A549 (cell line): ENCODE measurements around the gene COMMD3. TPM values are rescaled to one million over a fixed set of nuclear protein-coding genes. Genes with fewer than 3 reads are reported as not detected.

Experiments
- ATAC-seq, 2 experiments: fragments of 200-7000 bp in 1 of 2; fragments of >200 bp in 1 of 2; cut with Nextera tagmentation in 1 of 2; cut with Tn5 transposase in 1 of 2; 3 replicates each; pipeline versions ENCODE4 v1.8.0 to v1.9.1; 2018 to 2020; ENCODE audit warnings: mild to moderate bottlenecking in 1 of 2, moderate library complexity in 1 of 2
- CTCF ChIA-PET: fragments of 300-600 bp; sonication (Branson Sonifier 250); formaldehyde crosslinking; extraction: SDS; loops from one replicate; lab custom pipeline; 2021; ENCODE audit warnings: antibody characterized with exemption, inconsistent platforms; lab: Yijun Ruan, JAX
- POLR2A ChIA-PET: fragments of 350-600 bp; formaldehyde crosslinking; extraction: SDS; loops from one replicate; lab custom pipeline; 2021; ENCODE audit warnings: antibody characterized with exemption, inconsistent platforms; lab: Yijun Ruan, JAX
- DNase-seq, 2 experiments: peaks; one replicate each; pipeline versions ENCODE4 v3.0.0 to v3.0.0-alpha.2; 2011 to 2016; ENCODE audit warnings: low read depth in 1 of 2, low spot score in 1 of 2
- FAIRE-seq: peaks from 2 replicates; lab custom pipeline; 2011; peaks lifted over from hg19 to GRCh38; lab: Jason Lieb, UNC
- H3K27ac ChIP-seq, 2 experiments: fragments of >200 bp; sonication (Bioruptor Twin); formaldehyde crosslinking; 3 replicates each; pipeline ENCODE4 v1.5.1; 2016 to 2017
- H3K4me1 ChIP-seq: fragments of >200 bp; sonication (Bioruptor Twin); formaldehyde crosslinking; 3 replicates; pipeline ENCODE4 v1.6.1; 2016
- H3K4me2 ChIP-seq: fragments of >200 bp; sonication (Bioruptor Twin); formaldehyde crosslinking; 3 replicates; pipeline ENCODE4 v1.6.1; 2016
- H3K4me3 ChIP-seq: fragments of >200 bp; sonication (Bioruptor Twin); formaldehyde crosslinking; 3 replicates; pipeline ENCODE4 v1.5.1; 2016
- H3K9me3 ChIP-seq: fragments of >200 bp; sonication (Bioruptor Twin); formaldehyde crosslinking; 3 replicates; pipeline ENCODE4 v1.6.1; 2016
- BHLHE40 ChIP-seq: IDR thresholded peaks from 2 replicates; pipeline ENCODE4 v1.6.1; 2012; ENCODE audit warnings: low read depth, low read length, inconsistent platforms
- CBX8 ChIP-seq: fragments of 200-600 bp; sonication (generic); IDR thresholded peaks from 2 replicates; pipeline ENCODE4 v1.6.1; 2016
- CHD2 ChIP-seq: fragments of 150-350 bp; IDR thresholded peaks from 2 replicates; pipeline ENCODE4 v1.6.1; 2014; ENCODE audit warnings: low read length; ENCODE audit not compliant: partially characterized antibody
- FOSL2 ChIP-seq, 2 experiments: fragments of 450-650 bp in 1 of 2; fragments of >200 bp in 1 of 2; sonication (Bioruptor Twin) in 1 of 2; formaldehyde crosslinking; IDR thresholded peaks; 2 replicates each; pipeline versions ENCODE4 v1.5.0 to v1.6.1; 2016 to 2020; ENCODE audit warnings: mild to moderate bottlenecking in 1 of 2, moderate library complexity in 1 of 2
- FOXS1 ChIP-seq: fragments of 250-450 bp; sonication (Bioruptor Pico); IDR thresholded peaks from 2 replicates; pipeline ENCODE4 v1.5.0; 2020; ENCODE audit warnings: mild to moderate bottlenecking, moderate library complexity
- GATA3 ChIP-seq: IDR thresholded peaks from 2 replicates; pipeline ENCODE4 v1.6.1; 2012; ENCODE audit warnings: borderline replicate concordance
- JUN ChIP-seq, 2 experiments: fragments of >200 bp; sonication (Bioruptor Twin); formaldehyde crosslinking; IDR thresholded peaks; 2 replicates in 1 of 2; 3 replicates in 1 of 2; pipeline ENCODE4 v1.6.1; 2016 to 2017
- KDM1A ChIP-seq: fragments of 200-600 bp; sonication (generic); IDR thresholded peaks from 2 replicates; pipeline ENCODE4 v1.6.1; 2016; ENCODE audit warnings: low read depth, mild to moderate bottlenecking
- MYC ChIP-seq: IDR thresholded peaks from 2 replicates; pipeline ENCODE4 v1.6.1; 2012; ENCODE audit warnings: mild to moderate bottlenecking, inconsistent platforms, low read length, improper control_type of control experiment, borderline replicate concordance
- NFE2L2 ChIP-seq: fragments of 150-350 bp; conservative IDR thresholded peaks from 2 replicates; pipeline ENCODE4 v1.6.1; 2014; ENCODE audit warnings: low read length
- NPAS2 ChIP-seq: fragments of 250-450 bp; sonication (Bioruptor Pico); IDR thresholded peaks from 2 replicates; pipeline ENCODE4 v1.8.0; 2022; ENCODE audit warnings: mild to moderate bottlenecking, moderate library complexity, borderline replicate concordance
- PHF8 ChIP-seq: fragments of 200-600 bp; sonication (generic); IDR thresholded peaks from 2 replicates; pipeline ENCODE4 v1.6.1; 2016; ENCODE audit warnings: low read depth, mild to moderate bottlenecking, antibody characterized with exemption, moderate library complexity, borderline replicate concordance
- RCOR1 ChIP-seq: fragments of 150-350 bp; IDR thresholded peaks from 2 replicates; pipeline ENCODE4 v1.6.1; 2014; ENCODE audit warnings: antibody characterized with exemption, low read length, low read depth
- TFCP2L1 ChIP-seq: fragments of 250-450 bp; sonication (Bioruptor Pico); IDR thresholded peaks from 2 replicates; pipeline ENCODE4 v1.5.0; 2021; ENCODE audit warnings: mild to moderate bottlenecking
- ZNF302 ChIP-seq: fragments of 250-450 bp; sonication (Bioruptor Pico); IDR thresholded peaks from 2 replicates; pipeline ENCODE4 v1.9.0; 2021; ENCODE audit warnings: inconsistent platforms, mild to moderate bottlenecking, moderate library complexity
- WGBS: methylation state at CpG from one replicate; pipeline ENCODE4 v1.1.6; 2017; ENCODE audit errors: missing lambda C conversion rate; 5-methylcytosine and 5-hydroxymethylcytosine counted together
- polyA plus RNA-seq, 4 experiments: library from polyadenylated mRNA; depleted of rRNA in 3 of 4; stranded (reverse); fragments of >200 nt; fragmentation: RNase III in 1 of 4; extraction: RNeasy Plus Mini Kit Qiagen cat#74134 plus additional on column Dnase treatment in 1 of 4; gene quantifications; 2 replicates in 3 of 4; 3 replicates in 1 of 4; pipeline ENCODE4 v1.2.3, GENCODE V29; 2011 to 2017
- TF ChIP-seq, protein P1 (sequence below): fragments of >200 bp; sonication (Bioruptor Twin); formaldehyde crosslinking; IDR thresholded peaks from 3 replicates; pipeline ENCODE4 v1.5.1; 2016
- TF ChIP-seq, protein P2 (sequence below): fragments of >200 bp; sonication (Bioruptor Twin); formaldehyde crosslinking; IDR thresholded peaks from 2 replicates; pipeline ENCODE4 v1.6.1; 2016
- TF ChIP-seq, protein P3 (sequence below): IDR thresholded peaks from 2 replicates; pipeline ENCODE4 v1.6.1; 2012
- TF ChIP-seq, protein P4 (sequence below): fragments of 200-600 bp; sonication (generic); IDR thresholded peaks from 2 replicates; pipeline ENCODE4 v1.6.1; 2016; ENCODE audit warnings: antibody characterized with exemption, mild to moderate bottlenecking, moderate library complexity
- TF ChIP-seq, protein P5 (sequence below): IDR thresholded peaks from 2 replicates; pipeline ENCODE4 v1.6.1; 2012; ENCODE audit warnings: low read depth, borderline replicate concordance
- TF ChIP-seq, protein P6 (sequence below): fragments of 250-450 bp; sonication (Bioruptor Pico); IDR thresholded peaks from 2 replicates; pipeline ENCODE4 v1.5.0; 2021; ENCODE audit warnings: mild to moderate bottlenecking, moderate library complexity, borderline replicate concordance

Gene COMMD3
- polyA plus RNA-seq, 2 of the 4 experiments (the other 2 are of a cell fraction): 42.2 to 70.8 TPM

DNA sequence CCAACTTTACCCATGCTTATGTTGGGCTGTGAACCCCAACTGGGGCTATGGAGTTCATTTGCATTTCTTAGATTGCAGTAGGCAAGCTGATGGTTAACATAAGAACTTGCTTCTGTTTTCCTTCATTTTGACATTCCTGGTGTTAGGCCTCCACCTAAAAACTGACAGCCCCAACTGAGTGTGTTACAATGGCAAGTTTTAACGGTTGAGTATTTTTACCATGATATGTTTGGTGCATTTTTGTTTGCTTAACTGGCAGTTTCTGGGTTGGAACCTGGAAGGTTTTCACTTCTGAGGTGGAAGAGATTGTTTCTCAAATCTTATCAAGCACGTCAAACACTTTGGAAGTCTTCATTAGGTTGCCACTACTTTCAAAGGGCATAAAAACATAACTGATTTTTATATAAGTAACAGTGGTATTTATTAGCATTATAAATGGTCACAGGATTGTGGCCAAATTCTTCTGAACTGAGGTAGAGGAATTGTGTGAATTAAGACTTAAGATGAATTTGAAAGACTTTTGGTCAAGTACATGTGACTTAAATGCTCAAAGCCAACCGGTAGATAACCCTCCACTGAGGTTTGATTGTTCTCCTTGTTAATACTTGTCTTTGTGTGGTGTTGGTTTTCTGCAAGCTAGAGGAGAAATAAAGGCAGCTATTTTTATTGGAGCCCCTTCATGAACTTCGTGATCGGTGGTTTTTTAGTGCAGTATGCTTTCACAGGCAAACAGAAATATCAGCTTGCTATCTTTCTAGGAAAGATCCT is 7.5 kb downstream of the COMMD3 start:
- no peaks in the 10 kb centered on the region for H3K9me3 ChIP-seq
- peak; percentile 54 for FAIRE-seq
- H3K4me2 ChIP-seq: no peak overlapping the region
- ChIA-PET POLR2A (interaction anchor here (1.7 to 2.0 kb wide), 2 partner anchors 16 to 17 kb away, joined by 5 to 7 read pairs; no protein-coding TSS in a partner anchor), CTCF (interaction anchor here (1.7 kb wide), 1 partner anchor 321 kb away, joined by 3 read pairs; no protein-coding TSS in a partner anchor)
- no peak overlapping the region for H3K4me3 ChIP-seq
- 86% methylated on average over 5 of the region's 5 CpGs for WGBS
- H3K4me1 ChIP-seq: peaks cover 28% of the 10 kb centered on the region
- no peak overlapping the region for H3K27ac ChIP-seq
- ATAC-seq: no peak
- DNase-seq: no peak
- TF ChIP-seq CBX8: peak; percentile 60; the same call in 1 of the 2 replicates
- no peak for TF ChIP-seq JUN (IDR thresholded peaks at IDR 0.05)

DNA sequence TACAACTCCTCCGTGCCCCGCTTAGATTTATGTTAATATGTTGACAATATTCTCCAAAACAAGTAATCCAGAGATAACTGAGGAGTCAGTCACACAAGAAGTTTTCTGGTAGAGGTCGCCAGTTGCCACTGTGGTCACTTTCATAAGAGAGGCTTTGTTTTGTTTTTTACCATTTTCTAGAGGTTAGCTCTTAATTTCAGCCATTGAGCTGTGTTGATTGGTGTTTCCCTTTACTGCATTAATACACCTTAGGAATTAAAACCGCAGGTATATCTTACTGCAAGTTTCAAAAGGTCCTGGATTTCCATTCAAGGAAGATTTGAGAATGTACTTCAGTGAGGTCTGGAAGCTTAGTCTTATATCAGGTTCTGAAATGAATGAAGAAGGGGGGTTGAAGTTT is 8.2 kb downstream of the COMMD3 start:
- H3K4me3 ChIP-seq: no peak overlapping the region
- DNase-seq (no peak), ATAC-seq (no peak), FAIRE-seq (no peak)
- H3K9me3 ChIP-seq: no peaks in the 10 kb centered on the region
- TF ChIP-seq GATA3 (no peak), BHLHE40 (no peak), KDM1A (no peak), MYC (no peak), CHD2 (no peak), ZNF302 (CRISPR knock-in tag) (no peak), FOSL2 (IDR thresholded peaks at IDR 0.05) (no peak), FOSL2 (CRISPR knock-in tag; IDR thresholded peaks at IDR 0.05) (no peak), CBX8 (no peak), FOXS1 (CRISPR knock-in tag) (no peak), NFE2L2 (no peak), PHF8 (no peak), NPAS2 (CRISPR knock-in tag) (no peak), TFCP2L1 (CRISPR knock-in tag) (no peak), RCOR1 (no peak)
- TF ChIP-seq, protein P1, sequence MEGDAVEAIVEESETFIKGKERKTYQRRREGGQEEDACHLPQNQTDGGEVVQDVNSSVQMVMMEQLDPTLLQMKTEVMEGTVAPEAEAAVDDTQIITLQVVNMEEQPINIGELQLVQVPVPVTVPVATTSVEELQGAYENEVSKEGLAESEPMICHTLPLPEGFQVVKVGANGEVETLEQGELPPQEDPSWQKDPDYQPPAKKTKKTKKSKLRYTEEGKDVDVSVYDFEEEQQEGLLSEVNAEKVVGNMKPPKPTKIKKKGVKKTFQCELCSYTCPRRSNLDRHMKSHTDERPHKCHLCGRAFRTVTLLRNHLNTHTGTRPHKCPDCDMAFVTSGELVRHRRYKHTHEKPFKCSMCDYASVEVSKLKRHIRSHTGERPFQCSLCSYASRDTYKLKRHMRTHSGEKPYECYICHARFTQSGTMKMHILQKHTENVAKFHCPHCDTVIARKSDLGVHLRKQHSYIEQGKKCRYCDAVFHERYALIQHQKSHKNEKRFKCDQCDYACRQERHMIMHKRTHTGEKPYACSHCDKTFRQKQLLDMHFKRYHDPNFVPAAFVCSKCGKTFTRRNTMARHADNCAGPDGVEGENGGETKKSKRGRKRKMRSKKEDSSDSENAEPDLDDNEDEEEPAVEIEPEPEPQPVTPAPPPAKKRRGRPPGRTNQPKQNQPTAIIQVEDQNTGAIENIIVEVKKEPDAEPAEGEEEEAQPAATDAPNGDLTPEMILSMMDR: no peak
- TF ChIP-seq, protein P2, sequence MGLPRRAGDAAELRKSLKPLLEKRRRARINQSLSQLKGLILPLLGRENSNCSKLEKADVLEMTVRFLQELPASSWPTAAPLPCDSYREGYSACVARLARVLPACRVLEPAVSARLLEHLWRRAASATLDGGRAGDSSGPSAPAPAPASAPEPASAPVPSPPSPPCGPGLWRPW: no peak
- TF ChIP-seq, protein P3, sequence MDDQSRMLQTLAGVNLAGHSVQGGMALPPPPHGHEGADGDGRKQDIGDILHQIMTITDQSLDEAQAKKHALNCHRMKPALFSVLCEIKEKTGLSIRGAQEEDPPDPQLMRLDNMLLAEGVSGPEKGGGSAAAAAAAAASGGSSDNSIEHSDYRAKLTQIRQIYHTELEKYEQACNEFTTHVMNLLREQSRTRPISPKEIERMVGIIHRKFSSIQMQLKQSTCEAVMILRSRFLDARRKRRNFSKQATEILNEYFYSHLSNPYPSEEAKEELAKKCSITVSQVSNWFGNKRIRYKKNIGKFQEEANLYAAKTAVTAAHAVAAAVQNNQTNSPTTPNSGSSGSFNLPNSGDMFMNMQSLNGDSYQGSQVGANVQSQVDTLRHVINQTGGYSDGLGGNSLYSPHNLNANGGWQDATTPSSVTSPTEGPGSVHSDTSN: no peak
- TF ChIP-seq, protein P4, sequence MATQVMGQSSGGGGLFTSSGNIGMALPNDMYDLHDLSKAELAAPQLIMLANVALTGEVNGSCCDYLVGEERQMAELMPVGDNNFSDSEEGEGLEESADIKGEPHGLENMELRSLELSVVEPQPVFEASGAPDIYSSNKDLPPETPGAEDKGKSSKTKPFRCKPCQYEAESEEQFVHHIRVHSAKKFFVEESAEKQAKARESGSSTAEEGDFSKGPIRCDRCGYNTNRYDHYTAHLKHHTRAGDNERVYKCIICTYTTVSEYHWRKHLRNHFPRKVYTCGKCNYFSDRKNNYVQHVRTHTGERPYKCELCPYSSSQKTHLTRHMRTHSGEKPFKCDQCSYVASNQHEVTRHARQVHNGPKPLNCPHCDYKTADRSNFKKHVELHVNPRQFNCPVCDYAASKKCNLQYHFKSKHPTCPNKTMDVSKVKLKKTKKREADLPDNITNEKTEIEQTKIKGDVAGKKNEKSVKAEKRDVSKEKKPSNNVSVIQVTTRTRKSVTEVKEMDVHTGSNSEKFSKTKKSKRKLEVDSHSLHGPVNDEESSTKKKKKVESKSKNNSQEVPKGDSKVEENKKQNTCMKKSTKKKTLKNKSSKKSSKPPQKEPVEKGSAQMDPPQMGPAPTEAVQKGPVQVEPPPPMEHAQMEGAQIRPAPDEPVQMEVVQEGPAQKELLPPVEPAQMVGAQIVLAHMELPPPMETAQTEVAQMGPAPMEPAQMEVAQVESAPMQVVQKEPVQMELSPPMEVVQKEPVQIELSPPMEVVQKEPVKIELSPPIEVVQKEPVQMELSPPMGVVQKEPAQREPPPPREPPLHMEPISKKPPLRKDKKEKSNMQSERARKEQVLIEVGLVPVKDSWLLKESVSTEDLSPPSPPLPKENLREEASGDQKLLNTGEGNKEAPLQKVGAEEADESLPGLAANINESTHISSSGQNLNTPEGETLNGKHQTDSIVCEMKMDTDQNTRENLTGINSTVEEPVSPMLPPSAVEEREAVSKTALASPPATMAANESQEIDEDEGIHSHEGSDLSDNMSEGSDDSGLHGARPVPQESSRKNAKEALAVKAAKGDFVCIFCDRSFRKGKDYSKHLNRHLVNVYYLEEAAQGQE: no peak
- TF ChIP-seq, protein P5, sequence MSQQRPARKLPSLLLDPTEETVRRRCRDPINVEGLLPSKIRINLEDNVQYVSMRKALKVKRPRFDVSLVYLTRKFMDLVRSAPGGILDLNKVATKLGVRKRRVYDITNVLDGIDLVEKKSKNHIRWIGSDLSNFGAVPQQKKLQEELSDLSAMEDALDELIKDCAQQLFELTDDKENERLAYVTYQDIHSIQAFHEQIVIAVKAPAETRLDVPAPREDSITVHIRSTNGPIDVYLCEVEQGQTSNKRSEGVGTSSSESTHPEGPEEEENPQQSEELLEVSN: no peak
- TF ChIP-seq, protein P6, sequence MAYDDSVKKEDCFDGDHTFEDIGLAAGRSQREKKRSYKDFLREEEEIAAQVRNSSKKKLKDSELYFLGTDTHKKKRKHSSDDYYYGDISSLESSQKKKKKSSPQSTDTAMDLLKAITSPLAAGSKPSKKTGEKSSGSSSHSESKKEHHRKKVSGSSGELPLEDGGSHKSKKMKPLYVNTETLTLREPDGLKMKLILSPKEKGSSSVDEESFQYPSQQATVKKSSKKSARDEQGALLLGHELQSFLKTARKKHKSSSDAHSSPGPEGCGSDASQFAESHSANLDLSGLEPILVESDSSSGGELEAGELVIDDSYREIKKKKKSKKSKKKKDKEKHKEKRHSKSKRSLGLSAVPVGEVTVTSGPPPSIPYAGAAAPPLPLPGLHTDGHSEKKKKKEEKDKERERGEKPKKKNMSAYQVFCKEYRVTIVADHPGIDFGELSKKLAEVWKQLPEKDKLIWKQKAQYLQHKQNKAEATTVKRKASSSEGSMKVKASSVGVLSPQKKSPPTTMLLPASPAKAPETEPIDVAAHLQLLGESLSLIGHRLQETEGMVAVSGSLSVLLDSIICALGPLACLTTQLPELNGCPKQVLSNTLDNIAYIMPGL (CRISPR knock-in tag): no peak
- no peak overlapping the region for H3K27ac ChIP-seq
- POLR2A ChIA-PET: interaction anchor here (1.1 to 2.0 kb wide), 2 partner anchors 8 to 16 kb away, joined by 5 read pairs; partner anchors contain the start of gene COMMD3
- WGBS: 79% methylated on average over 4 of the region's 4 CpGs
- CTCF ChIA-PET: interaction anchor here (0.8 to 1.7 kb wide), 2 partner anchors 16 to 321 kb away, joined by 3 read pairs; no protein-coding TSS in a partner anchor
- peak overlapping the region; percentile 86 for H3K4me2 ChIP-seq
- peaks cover 28% of the 10 kb centered on the region for H3K4me1 ChIP-seq
